ENCODE measurements around the gene CASZ1.

CASZ1 gene

GRCh38 chr1:10649517-10650201, 146.8 kb downstream of the CASZ1 start:
- H3K4me3 ChIP-seq (ENCODE audit: low read depth, low read length): no peak overlapping the region

GRCh38 chr1:10648689-10649516, 147.5 kb downstream of the CASZ1 start:
- TF ChIP-seq CTCF (IDR thresholded peaks at IDR 0.05; ENCODE audit: low read depth, low read length): no peak
- no peak overlapping the region for H3K4me3 ChIP-seq (ENCODE audit: low read depth, low read length)

More at GRCh38 chr1:10649517-10650201, 146.8 kb downstream of the CASZ1 start:
- no peak for TF ChIP-seq CTCF (IDR thresholded peaks at IDR 0.05; ENCODE audit: low read depth, low read length)

GRCh38 chr1:10647414-10648170, 148.9 kb downstream of the CASZ1 start:
- H3K4me3 ChIP-seq (ENCODE audit: low read depth, low read length): no peak overlapping the region
- TF ChIP-seq CTCF (IDR thresholded peaks at IDR 0.05; ENCODE audit: low read depth, low read length): no peak

- no peak overlapping the region for H3K4me3 ChIP-seq (ENCODE audit: low read depth, low read length)
- no peak for TF ChIP-seq CTCF (IDR thresholded peaks at IDR 0.05; ENCODE audit: low read depth, low read length)
Measured at GRCh38 chr1:10646347-10646861, 150.0 kb downstream of the CASZ1 start.

GRCh38 chr1:10644307-10645128, 151.9 kb downstream of the CASZ1 start:
- H3K4me3 ChIP-seq (ENCODE audit: low read depth, low read length): no peak overlapping the region
- no peak for TF ChIP-seq CTCF (IDR thresholded peaks at IDR 0.05; ENCODE audit: low read depth, low read length)

GRCh38 chr1:10643607-10644306, 152.7 kb downstream of the CASZ1 start:
- H3K4me3 ChIP-seq (ENCODE audit: low read depth, low read length): no peak overlapping the region
- no peak for TF ChIP-seq CTCF (IDR thresholded peaks at IDR 0.05; ENCODE audit: low read depth, low read length)
